ENCODE measurements around the gene BRD3. TPM values are rescaled to one million over a fixed set of nuclear protein-coding genes. Genes with fewer than 3 reads are reported as not detected.

BRD3 gene
- polyA plus RNA-seq, 1 donor (not counting 4 experiments of a cell fraction or from before 2014, with no cell fraction given) = 3.3 TPM

GRCh38 chr9:133992780-133993634 is 74.8 kb downstream of the BRD3 start:
- peaks cover 25% of the 10 kb centered on the region for H3K4me1 ChIP-seq (ENCODE audit: control insufficient read depth, extremely low read depth, insufficient read depth, low read length)
- H4K20me1 ChIP-seq (ENCODE audit: control insufficient read depth, extremely low read depth, insufficient read depth, low read length) = peaks cover 15% of the 10 kb centered on the region
- peaks cover 0 to 3% of the 10 kb centered on the region in 2 experiments for H3K36me3 ChIP-seq (ENCODE audit: control insufficient read depth in 2 of 2, extremely low read depth in 1 of 2, insufficient read depth in 2 of 2, low read length in 2 of 2)
- peak overlapping the region; percentile 88 for H3K9ac ChIP-seq (ENCODE audit: control insufficient read depth, extremely low read depth, insufficient read depth, low read length)
- TF ChIP-seq EZH2 (IDR thresholded peaks at IDR 0.05; ENCODE audit: low read length) = no peak
- TF ChIP-seq CTCF (optimal IDR thresholded peaks at IDR 0.05 in 1 of 3, IDR thresholded peaks at IDR 0.05 in 1 of 3, conservative IDR thresholded peaks at IDR 0.05 in 1 of 3; ENCODE audit: extremely low read depth in 1 of 3, insufficient read depth in 2 of 3, low read length in 3 of 3) = peak in 1 of 3 experiments; percentile 60
- no peaks in the 10 kb centered on the region for H3K9me3 ChIP-seq (ENCODE audit: control insufficient read depth, low read depth, low read length)
- H3K4me3 ChIP-seq (ENCODE audit: control insufficient read depth in 2 of 3, extremely low read depth in 1 of 3, insufficient read depth in 2 of 3, low read depth in 1 of 3, low read length in 3 of 3) = peak overlapping the region; percentile 56 to 84 (median 81)
- dilution Hi-C loops (cut with MboI; ENCODE audit: extremely low pct_ligation_motif_present, low sequenced_read_pairs) = no loop called here
- FAIRE-seq (peak; percentile 78), DNase-seq (ENCODE audit: low read depth, low spot score) (peak; percentile 64)
- H3K4me2 ChIP-seq (ENCODE audit: control insufficient read depth, extremely low read depth, insufficient read depth, low read depth, low read length) = peak overlapping the region; percentile 99
- peaks cover 41% of the 10 kb centered on the region for H3K79me2 ChIP-seq (ENCODE audit: control insufficient read depth, insufficient read depth, low read length)
- peak overlapping the region; percentile 79 for H2AFZ ChIP-seq (ENCODE audit: control insufficient read depth, low read length)
- H3K27ac ChIP-seq (ENCODE audit: control insufficient read depth, insufficient read depth, low read length) = peak overlapping the region; percentile 82
- H3K9me1 ChIP-seq (ENCODE audit: control insufficient read depth, extremely low read depth, insufficient read depth, low read length) = peaks cover 5% of the 10 kb centered on the region
- peaks cover 12% of the 10 kb centered on the region for H3K27me3 ChIP-seq (ENCODE audit: control insufficient read depth, extremely low read depth, insufficient read depth, low read length)

GRCh38 chr9:133991964-133992779 is 75.7 kb downstream of the BRD3 start, which contains the start of gene VAV2:
Gene VAV2 (minus strand): TSS chr9:133992324. CDS start chr9:133992278, 46 bp downstream.
- H2AFZ ChIP-seq (ENCODE audit: control insufficient read depth, low read length) = peak within 1 kb of the TSS; percentile 79
- H3K9me1 ChIP-seq (ENCODE audit: control insufficient read depth, extremely low read depth, insufficient read depth, low read length) = peaks cover 5% of the 10 kb centered on the region
- peak within 1 kb of the TSS; percentile 56 to 84 (median 81) for H3K4me3 ChIP-seq (ENCODE audit: control insufficient read depth in 2 of 3, extremely low read depth in 1 of 3, insufficient read depth in 2 of 3, low read depth in 1 of 3, low read length in 3 of 3)
- H3K79me2 ChIP-seq (ENCODE audit: control insufficient read depth, insufficient read depth, low read length) = peaks cover 49% of the 10 kb centered on the region
- peak within 1 kb of the TSS; percentile 88 for H3K9ac ChIP-seq (ENCODE audit: control insufficient read depth, extremely low read depth, insufficient read depth, low read length)
- H3K9me3 ChIP-seq (ENCODE audit: control insufficient read depth, low read depth, low read length) = no peaks in the 10 kb centered on the region
- peak within 1 kb of the TSS; percentile 99 for H3K4me2 ChIP-seq (ENCODE audit: control insufficient read depth, extremely low read depth, insufficient read depth, low read depth, low read length)
- TF ChIP-seq CTCF (optimal IDR thresholded peaks at IDR 0.05 in 1 of 3, IDR thresholded peaks at IDR 0.05 in 1 of 3, conservative IDR thresholded peaks at IDR 0.05 in 1 of 3; ENCODE audit: extremely low read depth in 1 of 3, insufficient read depth in 2 of 3, low read length in 3 of 3) (no peak), EZH2 (IDR thresholded peaks at IDR 0.05; ENCODE audit: low read length) (no peak)
- dilution Hi-C loops (cut with MboI; ENCODE audit: extremely low pct_ligation_motif_present, low sequenced_read_pairs) = no loop called here
- FAIRE-seq (no peak), DNase-seq (ENCODE audit: low read depth, low spot score) (no peak)
- peaks cover 9% of the 10 kb centered on the region for H3K27me3 ChIP-seq (ENCODE audit: control insufficient read depth, extremely low read depth, insufficient read depth, low read length)
- H3K36me3 ChIP-seq (ENCODE audit: control insufficient read depth in 2 of 2, extremely low read depth in 1 of 2, insufficient read depth in 2 of 2, low read length in 2 of 2) = peaks cover 0 to 3% of the 10 kb centered on the region in 2 experiments
- peak within 1 kb of the TSS; percentile 82 for H3K27ac ChIP-seq (ENCODE audit: control insufficient read depth, insufficient read depth, low read length)
- peaks cover 23% of the 10 kb centered on the region for H4K20me1 ChIP-seq (ENCODE audit: control insufficient read depth, extremely low read depth, insufficient read depth, low read length)
- peaks cover 25% of the 10 kb centered on the region for H3K4me1 ChIP-seq (ENCODE audit: control insufficient read depth, extremely low read depth, insufficient read depth, low read length)
